Astrocyte (in vitro differentiated cells and primary cell): Measurements from ENCODE around the gene CHKA.

Experiments
- EZH2 ChIP-seq: IDR thresholded peaks from 2 replicates; pipeline ENCODE4 v1.6.1; 2012; ENCODE audit warnings: mild to moderate bottlenecking, low read length, inconsistent platforms; ENCODE audit not compliant: insufficient read depth
- TF ChIP-seq, protein P1 (sequence below): IDR thresholded peaks from 2 replicates; pipeline ENCODE4 v1.5.1; 2011; ENCODE audit warnings: low read depth, mild to moderate bottlenecking, inconsistent platforms, low read length, moderate library complexity; ENCODE audit not compliant: insufficient read depth

DNA sequence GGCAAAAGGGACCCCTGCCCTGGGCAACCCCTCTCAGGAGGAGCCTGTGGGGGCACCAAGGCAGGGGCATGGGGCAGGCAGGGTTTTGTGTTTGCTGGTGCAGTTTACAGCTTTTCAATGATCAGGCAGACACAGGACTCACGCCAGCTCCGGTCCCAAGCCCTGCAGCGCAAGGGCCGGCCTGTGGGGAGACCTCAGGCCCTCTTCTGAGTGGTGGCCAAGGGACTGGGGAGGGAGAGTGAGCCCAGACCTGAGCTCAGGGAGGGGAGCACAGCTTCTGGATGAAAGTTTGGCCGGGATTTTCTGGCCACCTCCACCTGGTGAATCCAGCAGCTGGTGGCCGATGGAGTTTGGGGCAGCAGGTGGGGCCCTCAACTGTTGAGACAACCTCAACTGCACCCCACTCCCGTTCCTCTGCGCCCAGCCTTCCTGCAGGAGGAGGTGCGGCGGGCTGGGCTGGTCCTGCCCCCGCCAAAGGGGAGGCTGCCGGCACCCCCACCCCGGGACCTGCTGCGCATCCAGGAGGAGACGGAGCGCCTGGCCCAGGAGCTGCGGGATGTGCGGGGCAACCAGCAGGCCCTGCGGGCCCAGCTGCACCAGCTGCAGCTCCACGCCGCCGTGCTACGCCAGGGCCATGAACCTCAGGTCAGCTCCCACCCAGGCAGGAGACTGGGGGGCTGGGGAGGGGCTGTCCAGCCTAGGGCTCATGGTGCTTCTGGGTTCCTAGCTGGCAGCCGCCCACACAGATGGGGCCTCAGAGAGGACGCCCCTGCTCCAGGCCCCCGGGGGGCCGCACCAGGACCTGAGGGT, 78.8 kb downstream of the CHKA start:
- TF ChIP-seq EZH2: no peak
- TF ChIP-seq, protein P1, sequence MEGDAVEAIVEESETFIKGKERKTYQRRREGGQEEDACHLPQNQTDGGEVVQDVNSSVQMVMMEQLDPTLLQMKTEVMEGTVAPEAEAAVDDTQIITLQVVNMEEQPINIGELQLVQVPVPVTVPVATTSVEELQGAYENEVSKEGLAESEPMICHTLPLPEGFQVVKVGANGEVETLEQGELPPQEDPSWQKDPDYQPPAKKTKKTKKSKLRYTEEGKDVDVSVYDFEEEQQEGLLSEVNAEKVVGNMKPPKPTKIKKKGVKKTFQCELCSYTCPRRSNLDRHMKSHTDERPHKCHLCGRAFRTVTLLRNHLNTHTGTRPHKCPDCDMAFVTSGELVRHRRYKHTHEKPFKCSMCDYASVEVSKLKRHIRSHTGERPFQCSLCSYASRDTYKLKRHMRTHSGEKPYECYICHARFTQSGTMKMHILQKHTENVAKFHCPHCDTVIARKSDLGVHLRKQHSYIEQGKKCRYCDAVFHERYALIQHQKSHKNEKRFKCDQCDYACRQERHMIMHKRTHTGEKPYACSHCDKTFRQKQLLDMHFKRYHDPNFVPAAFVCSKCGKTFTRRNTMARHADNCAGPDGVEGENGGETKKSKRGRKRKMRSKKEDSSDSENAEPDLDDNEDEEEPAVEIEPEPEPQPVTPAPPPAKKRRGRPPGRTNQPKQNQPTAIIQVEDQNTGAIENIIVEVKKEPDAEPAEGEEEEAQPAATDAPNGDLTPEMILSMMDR: no peak
